ENCODE data around the gene NEDD4L. TPM values are rescaled to one million over a fixed set of nuclear protein-coding genes. Genes with fewer than 3 reads are reported as not detected.

Gene NEDD4L
- total RNA-seq, 6 experiments from 2014 or later, result 11.2 to 28.1 (median 15.7) TPM

- peaks cover 11% of the 10 kb centered on the region for H3K36me3 Mint-ChIP-seq (ENCODE audit: low read depth)
- H3K9me3 Mint-ChIP-seq, result no peaks in the 10 kb centered on the region
- no peak for TF ChIP-seq CTCF (IDR thresholded peaks at IDR 0.05)
- H3K27me3 Mint-ChIP-seq (ENCODE audit: insufficient read depth), result no peaks in the 10 kb centered on the region; the same call in 1 of the 2 replicates
- H3K27ac Mint-ChIP-seq, result no peak overlapping the region
- H3K4me1 Mint-ChIP-seq (ENCODE audit: low read depth), result peaks cover 10% of the 10 kb centered on the region
- H3K4me3 Mint-ChIP-seq, result no peak overlapping the region
- no peak for DNase-seq
Measured at GRCh38 chr18:58341916-58342315, 297.9 kb downstream of the NEDD4L start.

GRCh38 chr18:58344080-58344670, 300.1 kb downstream of the NEDD4L start:
- DNase-seq, result no peak
- Mint-ChIP-seq H3K4me1 (ENCODE audit: low read depth) (no peaks in the 10 kb centered on the region), H3K36me3 (ENCODE audit: low read depth) (peaks cover 14% of the 10 kb centered on the region), H3K4me3 (no peak overlapping the region), H3K27me3 (ENCODE audit: insufficient read depth) (no peaks in the 10 kb centered on the region; the same call in 1 of the 2 replicates), H3K27ac (no peak overlapping the region), H3K9me3 (no peaks in the 10 kb centered on the region)
- TF ChIP-seq CTCF (IDR thresholded peaks at IDR 0.05), result no peak

- H3K27me3 Mint-ChIP-seq (ENCODE audit: insufficient read depth), result no peaks in the 10 kb centered on the region; the same call in 1 of the 2 replicates
- H3K27ac Mint-ChIP-seq, result no peak overlapping the region
- no peak for TF ChIP-seq CTCF (IDR thresholded peaks at IDR 0.05)
- peaks cover 20% of the 10 kb centered on the region for H3K36me3 Mint-ChIP-seq (ENCODE audit: low read depth)
- DNase-seq, result no peak
- no peaks in the 10 kb centered on the region for H3K4me1 Mint-ChIP-seq (ENCODE audit: low read depth)
- H3K9me3 Mint-ChIP-seq, result no peaks in the 10 kb centered on the region
- no peak overlapping the region for H3K4me3 Mint-ChIP-seq
Measured at GRCh38 chr18:58344861-58345463, 300.9 kb downstream of the NEDD4L start.

- no peaks in the 10 kb centered on the region; the same call in 1 of the 2 replicates for H3K27me3 Mint-ChIP-seq (ENCODE audit: insufficient read depth)
- DNase-seq, result no peak
- peaks cover 23% of the 10 kb centered on the region for H3K36me3 Mint-ChIP-seq (ENCODE audit: low read depth)
- H3K4me1 Mint-ChIP-seq (ENCODE audit: low read depth), result no peaks in the 10 kb centered on the region
- no peak overlapping the region for H3K4me3 Mint-ChIP-seq
- no peaks in the 10 kb centered on the region for H3K9me3 Mint-ChIP-seq
- no peak for TF ChIP-seq CTCF (IDR thresholded peaks at IDR 0.05)
- H3K27ac Mint-ChIP-seq, result no peak overlapping the region
Measured at GRCh38 chr18:58345875-58346274, 301.8 kb downstream of the NEDD4L start.

GRCh38 chr18:58347135-58347534, 303.1 kb downstream of the NEDD4L start:
- Mint-ChIP-seq H3K4me3 (no peak overlapping the region), H3K4me1 (ENCODE audit: low read depth) (no peaks in the 10 kb centered on the region), H3K36me3 (ENCODE audit: low read depth) (peaks cover 18% of the 10 kb centered on the region), H3K27me3 (ENCODE audit: insufficient read depth) (no peaks in the 10 kb centered on the region; the same call in 1 of the 2 replicates), H3K27ac (no peak overlapping the region), H3K9me3 (no peaks in the 10 kb centered on the region)
- no peak for TF ChIP-seq CTCF (IDR thresholded peaks at IDR 0.05)
- DNase-seq, result no peak
